Mesenteric fat pad (tissue), 1 donor: ENCODE results near the gene TEC. TPM values are rescaled to one million over a fixed set of nuclear protein-coding genes. Genes with fewer than 3 reads are reported as not detected.

Experiments used
- DNase-seq: peaks from one replicate; pipeline ENCODE4 v3.0.0-alpha.2; 2020; ENCODE audit warnings: low spot score
- total RNA-seq: library from RNA; stranded (reverse); fragmentation: NEBNext Ultra II Directional; extraction: Animal tissue kit (Norgen Biotek cat#: 25700); gene quantifications from one replicate; pipeline ENCODE4 v1.2.1, GENCODE V29; 2021
- donor health status: DM: yes; HTN: yes; CAD: no.

TEC gene
- total RNA-seq, 1 donor from 2014 or later = 5.4 TPM

DNA sequence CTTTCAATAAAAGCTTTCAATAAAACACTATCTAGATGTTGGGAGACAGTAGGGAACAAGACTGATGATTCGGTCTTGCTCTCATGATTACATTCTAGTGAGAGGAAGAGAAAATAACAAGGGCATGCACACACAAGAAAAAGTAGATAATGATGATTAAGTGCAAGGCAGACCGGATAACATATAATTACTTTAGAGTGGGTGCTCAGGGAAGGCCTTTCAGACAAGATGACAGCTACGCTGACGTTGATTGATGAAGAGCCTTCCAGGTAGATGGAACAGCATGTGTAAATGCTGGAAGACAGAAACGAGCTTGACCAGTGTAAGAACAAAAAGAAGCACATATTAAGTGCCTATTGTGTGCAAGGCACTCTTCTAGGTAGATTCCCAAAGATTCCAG is 179.0 kb downstream of the TEC start:
- no peak for DNase-seq

DNA sequence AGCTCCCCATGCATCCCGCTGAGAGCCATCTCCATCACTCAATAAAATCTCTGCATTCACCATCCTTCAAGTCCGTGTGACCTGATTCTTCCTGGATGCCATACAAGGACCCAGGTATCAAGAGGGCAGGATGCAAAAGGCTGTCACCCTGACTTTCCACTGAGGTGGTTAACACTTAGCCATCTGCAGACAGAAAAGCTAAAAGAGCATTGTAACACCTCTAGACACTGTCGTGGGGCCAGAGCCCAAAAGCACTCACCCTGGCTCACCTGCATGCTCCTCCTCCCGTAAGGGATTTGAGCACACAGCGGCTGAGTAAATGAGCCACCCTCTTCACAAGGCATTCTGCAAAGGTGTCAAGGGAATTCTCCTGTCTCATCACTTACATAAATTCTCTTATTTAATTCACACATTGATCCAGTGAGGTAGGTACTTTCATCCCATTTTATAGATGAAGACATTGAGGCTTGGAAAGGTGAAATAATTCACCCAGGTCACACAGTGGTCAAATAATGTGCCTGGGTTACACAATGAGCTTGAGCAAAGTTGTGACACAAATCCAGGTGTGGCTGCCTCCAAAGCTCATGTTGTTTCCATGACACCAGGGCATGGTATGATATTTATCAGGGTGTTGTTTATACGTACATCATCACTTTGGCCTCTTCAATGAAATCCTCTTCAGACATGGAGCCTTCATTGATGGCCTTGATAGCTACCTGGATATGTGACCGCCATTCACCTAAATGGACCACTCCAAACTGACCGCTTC is 183.6 kb downstream of the TEC start:
- DNase-seq = no peak

Other genes starting within 250 kb of the TEC start
- 1.6 TPM for gene TXK, start 135.6 kb downstream of the TEC start, total RNA-seq
- gene SLAIN2, start 71.7 kb upstream of the TEC start, total RNA-seq = 116 TPM
- gene SLC10A4, start 213.5 kb upstream of the TEC start, total RNA-seq = not detected
- gene ZAR1, start 220.4 kb upstream of the TEC start, total RNA-seq = not detected